B cell (primary cell): ENCODE data around the gene ADAMTS10. TPM values are rescaled to one million over a fixed set of nuclear protein-coding genes. Genes with fewer than 3 reads are reported as not detected.

Experiments used
- ATAC-seq: fragments of 200-7000 bp; cut with Tn5 transposase; one replicate; pipeline ENCODE4 v1.10.0; 2021; ENCODE audit warnings: low read depth, mild to moderate bottlenecking, moderate number of reproducible peaks, moderate library complexity
- CTCF ChIA-PET: fragments of 350-600 bp; sonication (Branson Sonifier 250); formaldehyde crosslinking; loops from one replicate; lab custom pipeline; 2021; ENCODE audit warnings: antibody characterized with exemption, inconsistent platforms; lab: Charles Lee
- POLR2A ChIA-PET: fragments of 350-600 bp; sonication (Branson Sonifier 250); formaldehyde crosslinking; loops from one replicate; lab custom pipeline; 2021; ENCODE audit warnings: antibody characterized with exemption; lab: Charles Lee
- DNase-seq: peaks from one replicate; pipeline ENCODE4 v3.0.0; 2013
- H2AFZ ChIP-seq: 2 replicates; pipeline ENCODE4 v1.6.1; 2012; ENCODE audit warnings: mild to moderate bottlenecking, low read depth, low read length; ENCODE audit not compliant: insufficient read depth, poor library complexity, severe bottlenecking
- H3K27ac ChIP-seq, 2 donors: 1 replicate in 1 of 2; 2 replicates in 1 of 2; pipeline ENCODE4 v1.5.1; 2012 to 2013; ENCODE audit warnings: low read length in 2 of 2, mild to moderate bottlenecking in 2 of 2, moderate library complexity in 1 of 2
- H3K27me3 ChIP-seq, 4 experiments: fragments of 200-600 bp in 1 of 4; sonication (generic) in 1 of 4; replicated peaks in 1 of 4; 1 replicate in 2 of 4; 2 replicates in 2 of 4; pipeline versions ENCODE4 v1.6.1 to v1.7.0; 2013 to 2016; ENCODE audit warnings: low read length in 3 of 4, mild to moderate bottlenecking in 2 of 4, mixed read lengths in 1 of 4, moderate library complexity in 1 of 4; ENCODE audit not compliant: insufficient read depth in 4 of 4, control insufficient read depth in 3 of 4; ENCODE audit errors: control extremely low read depth in 1 of 4
- H3K36me3 ChIP-seq, 2 experiments: replicated peaks in 1 of 2; 1 replicate in 1 of 2; 2 replicates in 1 of 2; pipeline versions ENCODE4 v1.6.1 to v1.7.1; 2013; ENCODE audit warnings: low read length in 1 of 2; ENCODE audit not compliant: insufficient read depth in 2 of 2, control insufficient read depth in 1 of 2; ENCODE audit errors: control extremely low read depth in 1 of 2, extremely low read depth in 1 of 2
- H3K4me1 ChIP-seq, 2 donors: fragments of 200-600 bp in 1 of 2; sonication (generic) in 1 of 2; 1 replicate in 1 of 2; 2 replicates in 1 of 2; pipeline versions ENCODE4 v1.5.1 to v1.6.1; 2013 to 2017; ENCODE audit warnings: low read length in 2 of 2; ENCODE audit not compliant: control insufficient read depth in 2 of 2, insufficient read depth in 2 of 2
- H3K4me2 ChIP-seq: replicated peaks from 2 replicates; pipeline ENCODE3; 2012; ENCODE audit warnings: mild to moderate bottlenecking, low read depth, low read length; ENCODE audit not compliant: poor library complexity, severe bottlenecking
- H3K4me3 ChIP-seq, 5 experiments: fragments of 200-600 bp in 1 of 5; sonication (generic) in 1 of 5; 1 replicate in 3 of 5; 2 replicates in 2 of 5; pipeline versions ENCODE4 v1.5.1 to v1.7.0; 2011 to 2016; ENCODE audit warnings: low read length in 4 of 5, mild to moderate bottlenecking in 4 of 5, low read depth in 2 of 5, control low read depth in 1 of 5, moderate library complexity in 1 of 5; ENCODE audit not compliant: insufficient read depth in 1 of 5; ENCODE audit errors: control extremely low read depth in 1 of 5, extremely low read depth in 1 of 5
- H3K79me2 ChIP-seq: fragments of 200-600 bp; sonication (generic); one replicate; pipeline ENCODE4 v1.6.0; 2016; ENCODE audit warnings: low read length; ENCODE audit not compliant: control insufficient read depth, insufficient read depth
- H3K9ac ChIP-seq: fragments of 200-600 bp; sonication (generic); 2 replicates; pipeline ENCODE4 v1.6.1; 2017; ENCODE audit warnings: mild to moderate bottlenecking, low read length, moderate library complexity
- H3K9me3 ChIP-seq, 3 donors: one replicate each; pipeline versions ENCODE4 v1.6.1 to v1.7.1; 2013; ENCODE audit warnings: low read length in 2 of 3; ENCODE audit not compliant: control insufficient read depth in 2 of 3, insufficient read depth in 1 of 3; ENCODE audit errors: control extremely low read depth in 1 of 3
- H4K20me1 ChIP-seq: 2 replicates; pipeline ENCODE4 v1.6.0; 2012; ENCODE audit warnings: mild to moderate bottlenecking, low read length; ENCODE audit not compliant: insufficient read depth, control insufficient read depth, poor library complexity, severe bottlenecking
- H3K27ac Mint-ChIP-seq: one replicate; pipeline ENCODE4 v1.8.0; 2021; ENCODE audit warnings: mixed read lengths
- H3K27me3 Mint-ChIP-seq: one replicate; pipeline ENCODE4 v1.8.0; 2021; ENCODE audit warnings: mixed read lengths
- H3K4me1 Mint-ChIP-seq: one replicate; pipeline ENCODE4 v1.8.0; 2021; ENCODE audit warnings: mixed read lengths
- H3K4me3 Mint-ChIP-seq: one replicate; pipeline ENCODE4 v1.8.0; 2021; ENCODE audit warnings: mixed read lengths
- H3K9me3 Mint-ChIP-seq: one replicate; pipeline ENCODE4 v1.8.0; 2022; ENCODE audit warnings: mixed read lengths; ENCODE audit not compliant: insufficient read depth
- CTCF ChIP-seq: fragments of 200-600 bp; IDR thresholded peaks from one replicate; pipeline ENCODE4 v1.8.0; 2022; ENCODE audit warnings: antibody characterized with exemption, mild to moderate bottlenecking
- EZH2 ChIP-seq: IDR thresholded peaks from 2 replicates; pipeline ENCODE4 v1.6.1; 2012; ENCODE audit warnings: borderline replicate concordance, low read depth, mild to moderate bottlenecking, moderate library complexity, low read length; ENCODE audit not compliant: insufficient read depth, poor library complexity, severe bottlenecking
- WGBS: methylation state at CpG from one replicate; pipeline ENCODE4 v1.1.5; 2013; ENCODE audit warnings: missing lambda C conversion rate; ENCODE audit not compliant: insufficient coverage; 5-methylcytosine and 5-hydroxymethylcytosine counted together
- intact Hi-C: fragments of 100-400 bp; cut with micrococcal nuclease; formaldehyde crosslinking; loops from one replicate; pipeline ENCODE4 v1.10.0; 2022
- polyA plus RNA-seq: library from polyadenylated mRNA; depleted of rRNA; stranded (reverse); fragments of >200 nt; gene quantifications from 2 replicates; pipeline ENCODE4 v1.2.3, GENCODE V29; 2012
- total RNA-seq, 2 donors: library from RNA; stranded (reverse); fragments of 120-200 nt in 1 of 2; gene quantifications; 1 replicate in 1 of 2; 2 replicates in 1 of 2; pipeline versions ENCODE4 v1.2.3 to v1.2.4, GENCODE V29; 2013 to 2022

The ADAMTS10 gene
- total and polyA plus RNA-seq, 2 donors (not counting 1 experiment from before 2014, with no cell fraction given) = 0.59 to 1.8 TPM

- H3K9me3 Mint-ChIP-seq = no peaks in the 10 kb centered on the region
- Histone ChIP-seq H3K9me3 (peaks cover 0 to 42% (median 6%) of the 10 kb centered on the region in 3 donors), H3K4me2 (no peak overlapping the region), H3K27ac (no peak overlapping the region), H3K4me3 (no peak overlapping the region), H3K4me1 (no peaks in the 10 kb centered on the region), H3K36me3 (no peaks in the 10 kb centered on the region), H3K9ac (no peak overlapping the region), H2AFZ (no peak overlapping the region), H4K20me1 (no peaks in the 10 kb centered on the region), H3K79me2 (no peaks in the 10 kb centered on the region), H3K27me3 (peaks cover 0 to 3% (median 0%) of the 10 kb centered on the region in 4 experiments)
- CTCF ChIA-PET = interaction anchor here (2.1 kb wide), 1 partner anchor 23 kb away, joined by 5 read pairs; no protein-coding TSS in a partner anchor
- no peak overlapping the region for H3K4me3 Mint-ChIP-seq
- no peaks in the 10 kb centered on the region for H3K4me1 Mint-ChIP-seq
- TF ChIP-seq CTCF (no peak), EZH2 (no peak)
- ATAC-seq (no peak), DNase-seq (no peak)
- intact Hi-C loops = no loop called here
- POLR2A ChIA-PET = no interaction called here
- peaks cover 11% of the 10 kb centered on the region for H3K27me3 Mint-ChIP-seq
- WGBS = 89% methylated on average over 5 of the region's 5 CpGs
- no peak overlapping the region for H3K27ac Mint-ChIP-seq
Observed at GRCh38 chr19:8601796-8602195, 8.7 kb downstream of the ADAMTS10 start.

- no peak overlapping the region for H3K27ac ChIP-seq
- Mint-ChIP-seq H3K9me3 (no peaks in the 10 kb centered on the region), H3K4me3 (no peak overlapping the region), H3K27ac (no peak overlapping the region), H3K4me1 (no peaks in the 10 kb centered on the region), H3K27me3 (peaks cover 11% of the 10 kb centered on the region)
- H3K9ac ChIP-seq = no peak overlapping the region
- intact Hi-C loops = no loop called here
- H2AFZ ChIP-seq = no peak overlapping the region
- H3K9me3 ChIP-seq = peaks cover 0 to 52% (median 6%) of the 10 kb centered on the region in 3 donors
- H3K79me2 ChIP-seq = no peaks in the 10 kb centered on the region
- peaks cover 0 to 3% (median 0%) of the 10 kb centered on the region in 4 experiments for H3K27me3 ChIP-seq
- ATAC-seq (no peak), DNase-seq (no peak)
- H3K4me3 ChIP-seq = no peak overlapping the region
- H3K4me1 ChIP-seq = no peaks in the 10 kb centered on the region
- CTCF ChIA-PET = no interaction called here
- H3K36me3 ChIP-seq = no peaks in the 10 kb centered on the region
- TF ChIP-seq EZH2 (no peak), CTCF (no peak)
- POLR2A ChIA-PET = no interaction called here
- H3K4me2 ChIP-seq = no peak overlapping the region
- H4K20me1 ChIP-seq = no peaks in the 10 kb centered on the region
- WGBS = 94% methylated on average over 16 of the region's 16 CpGs
Observed at GRCh38 chr19:8600816-8601215, 9.7 kb downstream of the ADAMTS10 start.
